ENCODE data around the gene CACNG7. TPM values are rescaled to one million over a fixed set of nuclear protein-coding genes. Genes with fewer than 3 reads are reported as not detected.

Gene CACNG7
- total and polyA plus RNA-seq, 4 donors = not detected

DNA sequence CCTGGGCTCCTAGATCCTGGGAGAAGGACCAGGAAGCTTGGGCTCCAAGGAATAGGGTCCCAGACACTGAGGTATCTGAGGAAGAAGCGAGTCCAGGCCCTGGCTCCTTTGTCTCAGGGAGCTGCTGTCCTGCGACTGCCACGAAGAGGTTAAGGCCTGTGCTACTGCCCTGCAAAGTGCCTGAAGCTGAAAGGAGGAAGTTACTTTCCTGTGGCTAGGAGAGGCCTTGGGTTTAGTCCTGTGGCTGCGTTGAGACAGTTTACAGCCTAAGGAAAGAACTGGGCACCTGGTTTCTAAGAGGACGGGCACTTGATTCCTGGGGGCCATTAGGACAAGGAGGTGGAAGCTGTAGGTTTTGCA lies 38.6 kb upstream of the CACNG7 start:
- DNase-seq (peak in 1 of 3 donors; percentile 30), ATAC-seq (ENCODE audit: insufficient read depth, low FRiP score) (no peak)
- peaks cover 10 to 20% (median 16%) of the 10 kb centered on the region in 4 donors for H3K36me3 ChIP-seq (ENCODE audit: control insufficient read depth in 4 of 4, insufficient read depth in 4 of 4, low read length in 4 of 4)
- H3K27ac ChIP-seq (ENCODE audit: low read depth in 1 of 2, low read length in 1 of 2) = peak overlapping the region in 1 of 2 donors; percentile 85
- peaks cover 0 to 21% (median 11%) of the 10 kb centered on the region in 5 donors for H3K4me1 ChIP-seq (ENCODE audit: control insufficient read depth in 5 of 5, insufficient read depth in 5 of 5, low read length in 5 of 5)
- H3K4me3 ChIP-seq = no peak overlapping the region
- H3K9ac ChIP-seq (ENCODE audit: insufficient read depth in 1 of 2, low read length in 2 of 2) = no peak overlapping the region
- no peaks in the 10 kb centered on the region for H3K9me3 ChIP-seq (ENCODE audit: control insufficient read depth in 4 of 4, insufficient read depth in 3 of 4, low read length in 3 of 4)
- TF ChIP-seq CTCF (IDR thresholded peaks at IDR 0.05; ENCODE audit: control extremely low read depth, extremely low read depth) = no peak
- 12 to 23% methylated on average over 5 of the region's 5 CpGs for WGBS, 2 donors
- peaks cover 0 to 2% (median 0%) of the 10 kb centered on the region in 3 donors for H3K27me3 ChIP-seq (ENCODE audit: control insufficient read depth in 3 of 3, insufficient read depth in 3 of 3, low read length in 2 of 3)

GRCh38 chr19:53871454-53871853 lies 37.6 kb upstream of the CACNG7 start:
- Histone ChIP-seq H3K4me1 (ENCODE audit: control insufficient read depth in 5 of 5, insufficient read depth in 5 of 5, low read length in 5 of 5) (peaks cover 0 to 16% (median 5%) of the 10 kb centered on the region in 5 donors), H3K36me3 (ENCODE audit: control insufficient read depth in 4 of 4, insufficient read depth in 4 of 4, low read length in 4 of 4) (peaks cover 14 to 23% (median 19%) of the 10 kb centered on the region in 4 donors), H3K27me3 (ENCODE audit: control insufficient read depth in 3 of 3, insufficient read depth in 3 of 3, low read length in 2 of 3) (no peaks in the 10 kb centered on the region), H3K9me3 (ENCODE audit: control insufficient read depth in 4 of 4, insufficient read depth in 3 of 4, low read length in 3 of 4) (no peaks in the 10 kb centered on the region), H3K4me3 (no peak overlapping the region), H3K9ac (ENCODE audit: insufficient read depth in 1 of 2, low read length in 2 of 2) (no peak overlapping the region), H3K27ac (ENCODE audit: low read depth in 1 of 2, low read length in 1 of 2) (peak overlapping the region in 1 of 2 donors; percentile 24)
- 24 to 59% methylated on average over 7 of the region's 7 CpGs for WGBS, 2 donors
- ATAC-seq (ENCODE audit: insufficient read depth, low FRiP score) (no peak), DNase-seq (no peak)
- no peak for TF ChIP-seq CTCF (IDR thresholded peaks at IDR 0.05; ENCODE audit: control extremely low read depth, extremely low read depth)

GRCh38 chr19:53872762-53873161 lies 36.3 kb upstream of the CACNG7 start:
- no peak overlapping the region for H3K9ac ChIP-seq (ENCODE audit: insufficient read depth in 1 of 2, low read length in 2 of 2)
- TF ChIP-seq CTCF (IDR thresholded peaks at IDR 0.05; ENCODE audit: control extremely low read depth, extremely low read depth) = no peak
- H3K27me3 ChIP-seq (ENCODE audit: control insufficient read depth in 3 of 3, insufficient read depth in 3 of 3, low read length in 2 of 3) = no peaks in the 10 kb centered on the region
- H3K36me3 ChIP-seq (ENCODE audit: control insufficient read depth in 4 of 4, insufficient read depth in 4 of 4, low read length in 4 of 4) = peaks cover 14 to 25% (median 21%) of the 10 kb centered on the region in 4 donors
- 78 to 85% methylated on average over 6 of the region's 6 CpGs for WGBS, 2 donors
- H3K9me3 ChIP-seq (ENCODE audit: control insufficient read depth in 4 of 4, insufficient read depth in 3 of 4, low read length in 3 of 4) = no peaks in the 10 kb centered on the region
- no peak overlapping the region for H3K27ac ChIP-seq (ENCODE audit: low read depth in 1 of 2, low read length in 1 of 2)
- ATAC-seq (ENCODE audit: insufficient read depth, low FRiP score) = no peak
- H3K4me3 ChIP-seq = no peak overlapping the region
- peaks cover 0 to 10% (median 0%) of the 10 kb centered on the region in 5 donors for H3K4me1 ChIP-seq (ENCODE audit: control insufficient read depth in 5 of 5, insufficient read depth in 5 of 5, low read length in 5 of 5)
- DNase-seq = no peak

Measured in lung (tissue), 12 donors.